Measurements from ENCODE around the gene ENTHD1.

Gene ENTHD1

GRCh38 chr22:39707351-39707750, 186.2 kb downstream of the ENTHD1 start:
- no peak for DNase-seq

- peak; percentile 56 for DNase-seq
Measured at GRCh38 chr22:39706376-39707140, 187.0 kb downstream of the ENTHD1 start.

DNA sequence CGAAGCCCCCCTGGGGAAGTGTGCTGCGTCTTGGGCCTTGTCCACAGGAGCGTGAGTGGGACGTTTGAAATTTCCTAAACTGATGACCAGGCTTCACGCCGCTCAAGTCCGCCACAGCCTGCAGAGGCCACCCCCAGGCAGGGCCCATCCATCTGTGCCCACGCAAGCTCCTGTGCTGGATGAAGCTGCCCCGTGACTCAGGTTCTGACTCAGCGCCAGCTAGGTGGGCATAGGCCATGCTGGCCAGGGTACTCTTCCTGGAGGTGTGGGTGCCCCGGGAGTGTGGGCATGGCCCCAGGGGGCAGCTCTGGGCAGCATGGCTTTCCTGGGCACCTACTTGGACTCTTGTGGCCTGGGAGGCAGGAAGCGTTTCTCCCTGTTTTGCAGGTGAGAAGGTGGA, 188.2 kb downstream of the ENTHD1 start:
- DNase-seq = no peak

- DNase-seq = peak; percentile 75
Measured at GRCh38 chr22:39703928-39704639, 189.5 kb downstream of the ENTHD1 start.

DNA sequence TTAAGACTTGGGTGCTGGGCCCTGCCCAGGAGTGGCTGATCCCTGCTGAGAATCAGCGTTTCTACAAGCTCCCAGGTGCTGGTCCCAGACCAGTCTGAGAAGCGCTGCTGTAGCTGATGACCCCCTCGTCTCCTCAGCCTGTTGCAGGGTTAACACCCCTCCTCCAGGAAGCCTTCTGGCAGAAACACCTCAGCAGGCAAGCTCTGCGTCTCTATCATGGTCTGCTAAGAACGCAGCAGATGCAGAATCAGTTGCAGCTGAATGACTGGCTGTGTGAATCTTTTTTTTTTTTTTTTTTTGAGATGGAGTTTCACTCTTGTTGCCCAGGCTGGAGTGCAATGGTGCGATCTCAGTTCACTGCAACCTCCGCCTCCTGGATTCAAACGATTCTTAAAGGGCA, 190.5 kb downstream of the ENTHD1 start:
- no peak for DNase-seq

DNA sequence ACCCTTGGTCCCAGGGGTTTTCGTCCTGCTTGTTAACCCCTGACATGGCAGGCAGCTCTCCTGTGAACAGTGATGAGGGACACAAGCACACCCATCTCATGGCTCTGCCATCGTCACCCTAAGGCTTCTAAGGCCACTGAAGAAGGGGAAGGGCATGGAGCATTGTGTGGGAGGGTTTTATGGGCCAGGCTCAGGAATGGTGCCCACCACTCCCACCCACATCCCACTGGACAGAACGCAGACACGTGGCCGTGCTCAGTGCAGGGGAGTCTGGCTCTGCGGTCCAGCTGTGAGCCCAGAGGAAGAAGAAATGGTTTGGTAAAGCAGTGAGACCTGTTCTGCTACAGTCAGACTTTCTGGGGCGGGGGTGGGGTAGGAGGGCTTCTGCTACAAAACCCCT, 193.0 kb downstream of the ENTHD1 start:
- DNase-seq = no peak

GRCh38 chr22:39699631-39700360, 193.8 kb downstream of the ENTHD1 start:
- peak; percentile 69 for DNase-seq

DNA sequence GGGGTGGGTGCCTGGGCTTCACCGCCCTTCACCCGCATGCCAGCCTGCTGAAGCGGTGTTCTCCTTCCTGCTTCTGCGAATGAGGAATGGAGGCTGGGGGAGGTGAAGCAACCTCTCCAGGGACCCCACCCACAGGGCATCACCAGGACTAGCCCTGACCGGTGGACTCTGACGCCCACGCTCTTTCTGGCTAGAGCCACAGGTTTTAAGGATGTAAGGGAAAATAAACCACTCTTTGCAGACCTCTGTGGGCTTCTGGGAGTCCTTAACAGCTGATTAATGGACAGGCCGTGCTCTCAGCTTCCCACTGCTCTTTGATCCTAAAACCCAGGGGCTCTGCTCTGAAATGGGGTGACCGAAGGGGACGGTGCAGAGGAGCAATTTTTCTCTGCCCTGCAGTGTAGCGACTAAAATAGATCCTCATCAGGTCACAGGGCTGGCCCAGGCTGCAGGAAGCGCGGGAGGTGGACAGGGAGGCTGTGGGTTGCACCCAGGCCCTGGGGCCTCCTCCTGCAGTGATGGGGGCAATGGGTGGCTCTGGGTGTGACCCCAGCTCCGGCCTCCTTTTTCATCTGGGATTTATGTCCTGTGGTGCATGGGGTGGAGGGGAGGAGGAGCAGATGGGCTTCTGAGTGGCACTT, 195.7 kb downstream of the ENTHD1 start:
- DNase-seq = no peak

DNA sequence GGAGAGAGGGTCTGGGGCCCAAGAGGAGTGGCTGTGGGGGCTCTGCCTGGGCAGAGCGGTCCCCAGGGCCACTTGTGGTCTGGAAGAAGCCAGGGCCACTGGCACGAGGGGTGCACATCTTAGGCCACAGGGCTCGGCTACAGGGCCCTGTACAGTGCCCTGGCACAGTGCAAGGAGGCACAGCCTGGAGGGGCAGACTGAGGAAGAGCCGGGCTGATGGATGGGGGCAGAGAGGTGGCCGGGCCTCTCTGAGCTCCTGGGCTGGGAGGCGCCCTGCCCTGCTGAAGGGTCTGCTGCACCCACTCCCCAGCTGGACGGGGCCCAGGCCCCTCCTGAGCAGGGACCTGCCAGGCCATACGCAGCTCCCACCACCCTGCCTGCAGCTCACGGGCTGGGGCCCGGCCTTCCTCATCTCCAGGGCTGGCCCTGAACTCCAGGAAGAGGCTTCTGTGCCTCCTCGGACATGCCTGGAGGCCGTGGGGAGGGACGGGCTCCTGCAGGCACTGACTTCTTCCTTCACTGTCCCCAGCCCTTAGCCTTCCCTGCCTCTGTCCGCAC, 199.5 kb downstream of the ENTHD1 start:
- no peak for DNase-seq
